Measurements from ENCODE around the gene DSTYK.

DNA sequence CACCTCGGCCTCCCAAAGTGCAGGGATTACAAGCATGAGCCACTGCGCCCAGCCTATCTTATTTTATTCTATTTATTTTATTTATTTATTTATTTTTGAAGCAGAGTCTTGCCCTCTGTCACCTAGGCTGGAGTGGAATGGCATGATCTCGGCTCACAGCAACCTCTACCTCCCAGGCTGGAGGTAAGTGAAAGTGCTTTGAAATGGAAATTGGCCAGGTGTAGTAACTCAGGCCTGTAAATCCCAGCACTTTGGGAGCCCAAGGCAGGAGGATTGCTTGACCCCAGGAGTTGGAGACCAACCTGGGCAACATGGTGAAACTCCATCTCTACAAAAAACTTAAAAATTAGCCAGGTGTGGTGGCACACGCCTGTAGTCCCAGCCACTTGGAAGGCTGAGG is 5.1 kb upstream of the DSTYK start:
- TF ChIP-seq, protein P1, sequence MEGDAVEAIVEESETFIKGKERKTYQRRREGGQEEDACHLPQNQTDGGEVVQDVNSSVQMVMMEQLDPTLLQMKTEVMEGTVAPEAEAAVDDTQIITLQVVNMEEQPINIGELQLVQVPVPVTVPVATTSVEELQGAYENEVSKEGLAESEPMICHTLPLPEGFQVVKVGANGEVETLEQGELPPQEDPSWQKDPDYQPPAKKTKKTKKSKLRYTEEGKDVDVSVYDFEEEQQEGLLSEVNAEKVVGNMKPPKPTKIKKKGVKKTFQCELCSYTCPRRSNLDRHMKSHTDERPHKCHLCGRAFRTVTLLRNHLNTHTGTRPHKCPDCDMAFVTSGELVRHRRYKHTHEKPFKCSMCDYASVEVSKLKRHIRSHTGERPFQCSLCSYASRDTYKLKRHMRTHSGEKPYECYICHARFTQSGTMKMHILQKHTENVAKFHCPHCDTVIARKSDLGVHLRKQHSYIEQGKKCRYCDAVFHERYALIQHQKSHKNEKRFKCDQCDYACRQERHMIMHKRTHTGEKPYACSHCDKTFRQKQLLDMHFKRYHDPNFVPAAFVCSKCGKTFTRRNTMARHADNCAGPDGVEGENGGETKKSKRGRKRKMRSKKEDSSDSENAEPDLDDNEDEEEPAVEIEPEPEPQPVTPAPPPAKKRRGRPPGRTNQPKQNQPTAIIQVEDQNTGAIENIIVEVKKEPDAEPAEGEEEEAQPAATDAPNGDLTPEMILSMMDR (IDR thresholded peaks at IDR 0.05), result no peak
- TF ChIP-seq POLR2A (IDR thresholded peaks at IDR 0.05), result no peak

Data from body of pancreas (tissue), 4 donors.